SH-SY5Y (cell line): ENCODE data around the gene NUP62CL.

ENCODE experiments used
- GATA2 ChIP-seq: IDR thresholded peaks from 2 replicates; pipeline ENCODE4 v1.6.1; 2011; ENCODE audit warnings: mild to moderate bottlenecking, low read depth, low read length
- GATA3 ChIP-seq: IDR thresholded peaks from 2 replicates; pipeline ENCODE4 v1.6.1; 2011; ENCODE audit warnings: low read depth, mild to moderate bottlenecking, low read length, moderate library complexity

DNA sequence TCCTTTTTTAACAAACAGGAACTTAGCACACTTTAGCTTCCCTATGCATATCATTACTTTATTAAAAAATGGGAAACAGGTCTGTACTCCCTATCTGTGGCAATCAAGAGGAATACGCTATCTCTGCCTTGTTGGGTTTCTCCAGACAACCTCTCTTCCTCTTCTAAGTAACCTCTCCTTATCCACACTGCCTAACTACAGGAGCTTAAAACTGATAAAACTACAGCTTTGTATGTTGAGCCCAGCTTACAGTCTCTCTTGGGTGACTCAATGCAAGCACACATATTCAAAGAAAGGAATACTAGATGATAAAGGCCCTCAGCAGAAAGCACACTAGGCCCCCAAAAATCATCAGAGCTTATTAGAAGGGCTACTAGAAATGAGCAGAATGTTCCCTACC, 8.9 kb downstream of the NUP62CL start:
- TF ChIP-seq GATA2: no peak
- TF ChIP-seq GATA3: no peak
